Inflammatory macrophage treated with lipopolysaccharide for 1 hour (primary cell): ENCODE results near the gene RAB11A.
A peak's percentile ranks its signal among the peaks of the same experiment; 100 is the strongest.

Source experiments
- DNase-seq, 2 donors: peaks; one replicate each; pipeline ENCODE4 v3.0.0-alpha.2; 2020 to 2022

The RAB11A gene

DNA sequence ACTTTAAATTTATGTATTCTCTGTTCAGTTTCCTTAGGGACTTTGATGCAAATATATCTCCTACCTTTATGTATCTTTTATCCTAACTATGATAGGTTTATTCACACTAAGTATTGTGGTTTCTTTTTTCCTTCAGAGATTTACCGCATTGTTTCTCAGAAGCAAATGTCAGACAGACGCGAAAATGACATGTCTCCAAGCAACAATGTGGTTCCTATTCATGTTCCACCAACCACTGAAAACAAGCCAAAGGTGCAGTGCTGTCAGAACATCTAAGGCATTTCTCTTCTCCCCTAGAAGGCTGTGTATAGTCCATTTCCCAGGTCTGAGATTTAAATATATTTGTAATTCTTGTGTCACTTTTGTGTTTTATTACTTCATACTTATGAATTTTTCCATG, 18.3 kb downstream of the RAB11A start:
- no peak for DNase-seq

DNA sequence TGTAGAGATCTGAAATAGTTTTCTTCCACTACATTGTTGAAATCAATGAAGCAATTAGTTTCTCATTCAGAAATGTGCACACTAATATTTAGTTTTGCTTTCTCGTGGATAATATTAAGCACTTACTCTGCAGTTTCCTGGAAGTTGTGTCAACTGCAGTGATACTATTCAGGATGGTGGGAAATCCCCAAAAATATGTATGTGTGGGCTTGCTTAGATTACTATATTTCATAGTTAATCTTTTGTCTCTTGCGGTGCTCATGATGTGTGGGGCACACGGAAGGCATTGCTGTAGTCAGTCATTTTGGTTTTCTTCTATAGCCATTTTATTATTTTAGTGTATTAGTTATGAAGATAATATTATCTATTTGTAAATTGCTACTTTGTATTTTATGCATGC, 19.7 kb downstream of the RAB11A start:
- peak; percentile 31 to 49 for DNase-seq

DNA sequence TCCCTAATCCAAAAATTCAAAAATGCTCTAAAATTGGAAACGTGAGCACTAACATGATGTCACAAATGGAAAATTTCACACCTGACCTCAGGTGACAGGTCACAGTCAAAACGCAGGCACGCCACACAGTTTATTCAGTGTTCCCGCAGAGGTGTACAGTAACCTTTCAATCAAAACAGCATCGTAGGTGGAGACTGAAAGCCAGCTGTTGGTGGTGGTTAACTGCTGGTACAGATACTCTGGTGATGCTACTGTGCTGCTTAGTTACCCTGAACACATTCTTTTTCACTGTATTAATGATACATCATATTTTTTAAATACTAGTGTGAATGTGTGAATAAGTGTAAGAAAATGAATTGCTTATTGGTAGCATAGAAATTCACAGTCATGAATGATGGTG, 23.8 kb downstream of the RAB11A start:
- no peak for DNase-seq

DNA sequence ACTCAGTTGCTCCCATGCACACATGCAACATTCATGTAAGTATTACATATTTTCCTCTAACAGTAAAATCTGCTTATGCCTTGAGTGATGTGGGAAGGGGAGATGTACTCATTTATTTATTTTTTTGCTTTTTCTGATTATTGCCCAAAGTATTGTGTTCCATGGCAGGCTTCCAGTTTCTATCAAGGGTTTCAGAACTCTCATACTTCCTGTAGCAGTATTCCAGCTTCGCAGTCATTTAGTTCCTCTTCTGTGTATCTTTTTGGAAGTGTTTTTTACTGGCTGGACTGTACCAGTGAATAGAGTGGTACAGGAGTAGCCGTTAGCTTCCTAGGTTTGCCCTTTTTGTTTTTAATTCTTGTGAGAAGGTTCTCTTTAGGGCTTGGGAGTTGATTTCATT, 26.9 kb downstream of the RAB11A start:
- DNase-seq = no peak

DNA sequence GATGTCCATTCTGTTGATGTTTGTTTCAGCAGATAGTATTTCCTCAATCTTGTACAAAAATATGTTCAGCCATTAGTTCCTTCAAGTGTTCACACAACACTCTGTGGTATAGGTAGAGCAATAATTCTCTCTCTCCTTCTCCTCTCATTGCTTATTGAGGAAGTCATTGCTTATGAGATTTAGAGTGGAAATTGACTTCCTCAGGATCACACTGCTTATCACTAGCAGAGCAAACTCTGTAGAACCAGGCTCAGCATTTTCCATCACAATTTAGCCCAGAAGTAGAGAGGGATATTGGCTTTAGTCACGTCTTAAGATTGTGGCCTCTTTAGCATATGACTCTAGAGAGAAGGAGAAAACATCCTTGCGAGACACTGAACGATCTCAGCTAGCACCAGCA, 31.2 kb downstream of the RAB11A start:
- no peak for DNase-seq

DNA sequence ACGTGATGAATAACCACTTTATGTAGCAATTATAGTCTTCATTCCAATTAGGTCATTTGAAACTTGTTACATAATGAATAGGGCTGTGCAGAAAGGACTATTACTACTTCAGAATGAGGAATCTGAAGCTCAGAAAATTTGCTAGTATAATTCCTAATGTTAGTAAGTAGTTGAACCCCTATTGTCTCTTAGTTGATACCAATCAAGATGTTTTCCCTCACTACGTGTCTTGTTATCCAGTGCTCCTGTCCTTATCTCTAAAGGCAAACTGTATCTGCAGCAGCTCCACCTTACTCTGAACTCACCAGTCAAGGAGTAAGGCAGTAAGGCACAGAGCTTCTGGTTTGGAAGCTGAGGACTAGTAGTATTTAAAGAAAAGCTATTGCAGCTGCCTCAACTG, 32.0 kb downstream of the RAB11A start:
- peak in 1 of 2 donors; percentile 16 for DNase-seq

DNA sequence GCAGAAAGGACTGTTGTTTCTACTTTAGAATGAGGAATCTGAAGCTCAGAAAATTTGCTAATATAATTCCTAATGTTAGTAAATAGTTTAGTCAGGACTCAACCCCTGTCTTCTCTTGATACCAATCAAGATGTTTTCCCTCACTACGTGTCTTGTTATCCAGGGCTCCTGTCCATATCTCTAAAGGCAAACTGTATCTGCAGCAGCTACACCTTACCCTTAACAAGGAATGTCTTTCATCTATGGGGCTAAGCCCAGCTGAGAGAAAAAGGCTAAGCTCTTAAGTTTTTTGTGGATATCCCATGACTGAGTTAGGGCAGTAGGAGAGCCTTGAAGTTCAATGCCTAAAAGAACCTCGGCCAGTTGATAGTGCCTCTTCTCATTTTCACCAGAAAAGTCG, 32.5 kb downstream of the RAB11A start:
- no peak for DNase-seq

DNA sequence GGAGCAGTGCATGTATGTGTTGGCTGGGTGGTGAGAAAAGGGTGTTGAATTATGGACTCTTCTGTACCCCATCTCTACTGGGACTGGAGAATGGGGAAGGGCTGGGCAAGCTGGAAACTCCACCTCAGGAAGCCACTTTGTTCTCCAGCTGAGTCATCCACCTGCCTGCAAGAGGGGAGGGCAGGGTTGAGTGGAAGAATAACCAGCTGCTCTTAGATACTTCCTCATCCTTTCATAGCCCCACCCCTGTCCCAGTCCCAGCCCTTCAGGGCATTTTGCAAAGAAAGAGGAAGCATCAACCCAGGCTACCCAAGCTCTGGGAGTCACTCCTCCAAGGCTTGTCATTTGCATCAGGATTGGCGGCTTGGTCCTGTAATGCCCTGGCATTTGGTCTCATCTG, 33.1 kb downstream of the RAB11A start:
- DNase-seq = peak; percentile 93 to 95

DNA sequence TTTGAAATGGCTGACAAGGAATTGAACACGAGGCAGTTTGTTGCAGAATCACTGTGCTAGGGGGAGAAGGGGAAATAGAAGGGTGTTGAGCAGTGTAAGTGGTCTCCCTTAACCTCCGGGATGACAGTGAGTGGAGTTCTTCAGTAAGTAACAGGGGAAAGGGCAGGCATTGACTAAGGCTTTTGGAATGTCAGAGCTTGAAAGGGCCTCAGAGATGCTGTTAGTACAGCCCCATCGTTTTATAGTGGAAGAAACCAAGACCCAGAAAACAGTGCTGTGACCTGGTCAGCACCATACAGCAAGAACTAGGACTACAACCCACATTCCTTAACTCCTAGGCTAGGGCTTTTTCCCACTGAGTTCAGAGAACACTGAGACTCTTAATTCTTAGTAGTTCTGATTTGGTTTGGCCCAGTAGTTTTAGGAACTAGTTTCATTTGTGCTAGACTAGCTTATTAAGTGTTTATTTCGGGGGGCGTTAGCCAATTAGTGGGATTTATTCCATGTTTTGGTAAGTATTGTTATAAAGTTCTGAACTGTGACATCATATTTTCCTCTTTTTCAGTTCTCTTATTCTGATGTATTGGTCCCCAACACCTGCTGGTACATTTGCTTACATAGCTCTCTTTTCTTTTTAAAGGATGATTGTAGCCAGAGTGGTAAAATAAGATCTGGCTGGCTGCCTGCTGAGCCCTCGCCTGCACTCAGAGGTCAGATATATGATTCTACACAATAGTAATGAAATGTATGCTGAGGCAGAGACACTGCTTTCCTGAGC, 34.2 kb downstream of the RAB11A start:
- no peak for DNase-seq

DNA sequence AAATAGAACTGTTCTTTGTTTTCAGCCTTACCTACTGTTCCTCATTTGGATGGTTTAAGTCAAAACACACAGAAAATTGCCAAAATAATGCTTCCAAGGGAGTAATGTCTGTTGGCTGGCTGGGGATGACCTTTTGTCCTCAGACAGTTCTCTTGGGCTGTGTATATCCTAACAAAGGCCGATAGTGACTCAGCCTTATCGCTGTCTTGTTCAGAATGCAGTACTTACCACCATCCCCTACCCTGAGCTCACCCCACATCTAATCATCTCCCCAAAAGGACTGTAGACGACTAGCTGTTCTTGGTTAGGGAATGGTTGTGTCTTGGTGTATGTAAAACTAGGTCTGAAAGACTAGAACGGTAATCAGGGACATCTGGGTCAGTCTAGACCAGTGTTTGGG, 35.0 kb downstream of the RAB11A start:
- DNase-seq = no peak

DNA sequence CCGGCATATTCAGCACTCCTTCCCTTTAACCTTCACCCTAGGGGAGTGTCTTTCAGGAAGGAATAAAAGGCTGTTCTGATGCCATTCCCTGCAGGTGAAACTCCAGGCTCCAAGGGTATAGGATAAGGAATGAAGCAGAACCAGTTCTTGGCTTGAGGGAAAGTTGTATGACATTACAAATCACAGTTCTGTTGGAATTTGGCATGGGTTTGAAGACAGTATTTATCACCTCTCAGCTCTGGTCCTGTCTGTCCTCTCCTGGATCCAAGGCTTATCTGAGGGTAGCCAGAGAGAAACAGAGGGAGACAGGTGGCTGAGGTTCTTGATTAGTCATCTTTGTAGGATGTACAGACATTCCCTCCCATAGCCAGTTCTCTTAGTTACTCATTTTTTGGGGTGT, 37.1 kb downstream of the RAB11A start:
- DNase-seq = no peak

DNA sequence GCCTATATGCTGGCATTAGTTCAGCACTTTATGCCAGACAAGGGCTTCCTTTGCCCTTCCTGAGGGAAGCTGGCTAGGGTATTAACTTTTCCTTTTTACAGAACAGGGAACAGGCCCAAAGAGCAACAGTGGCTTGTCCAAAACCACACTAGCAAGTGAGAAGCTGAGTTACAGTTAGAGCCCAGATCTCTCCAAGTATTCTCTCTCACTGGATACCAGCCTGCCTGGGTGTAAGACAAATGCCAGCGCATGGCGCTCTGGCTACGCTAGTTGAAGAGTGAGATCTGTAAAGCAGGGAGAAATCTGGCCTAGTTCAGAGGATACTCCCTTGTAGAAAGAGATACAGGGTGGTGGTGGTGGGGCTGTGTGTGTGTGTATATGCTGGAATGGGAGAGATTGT, 38.4 kb downstream of the RAB11A start:
- DNase-seq = no peak

DNA sequence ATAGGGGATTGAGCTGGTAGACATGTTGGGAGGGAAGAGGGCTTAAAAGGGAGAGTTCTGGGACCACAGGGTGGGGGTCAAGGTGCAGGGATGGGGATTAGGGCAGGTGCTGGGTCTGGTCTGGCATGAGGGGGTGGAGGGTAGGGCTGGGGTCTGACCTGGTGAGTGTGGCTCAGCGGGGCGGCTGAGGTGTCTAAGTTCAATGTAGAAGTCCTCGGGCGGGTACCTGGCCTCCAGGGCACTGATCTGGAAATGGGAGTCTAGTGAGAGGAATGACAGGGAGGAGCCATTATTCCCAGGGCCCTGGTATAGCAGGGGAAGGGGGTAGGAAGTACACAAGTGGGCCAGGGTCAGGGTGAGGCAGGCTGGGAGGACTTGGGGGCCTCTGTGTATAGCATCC, 39.6 kb downstream of the RAB11A start:
- DNase-seq = no peak

DNA sequence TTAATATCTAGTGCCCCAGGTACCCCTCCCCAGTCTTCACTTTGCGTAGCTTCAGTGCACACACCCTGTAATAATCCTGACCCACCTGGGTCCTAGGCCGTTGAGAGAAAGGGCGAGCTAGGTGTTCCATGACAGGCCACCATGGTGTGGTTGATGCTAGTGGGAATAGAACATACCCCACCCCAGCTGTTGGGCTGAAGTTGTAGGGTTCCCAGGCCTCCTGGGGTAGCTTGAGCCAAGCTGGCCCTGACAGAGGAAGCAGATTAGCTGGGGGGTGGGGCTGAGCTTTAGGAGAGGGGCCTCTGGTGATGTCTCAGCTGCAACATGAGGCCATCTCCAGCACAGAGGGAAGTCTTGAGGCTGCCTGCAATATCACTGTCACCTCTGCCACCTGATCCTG, 40.5 kb downstream of the RAB11A start:
- no peak for DNase-seq

DNA sequence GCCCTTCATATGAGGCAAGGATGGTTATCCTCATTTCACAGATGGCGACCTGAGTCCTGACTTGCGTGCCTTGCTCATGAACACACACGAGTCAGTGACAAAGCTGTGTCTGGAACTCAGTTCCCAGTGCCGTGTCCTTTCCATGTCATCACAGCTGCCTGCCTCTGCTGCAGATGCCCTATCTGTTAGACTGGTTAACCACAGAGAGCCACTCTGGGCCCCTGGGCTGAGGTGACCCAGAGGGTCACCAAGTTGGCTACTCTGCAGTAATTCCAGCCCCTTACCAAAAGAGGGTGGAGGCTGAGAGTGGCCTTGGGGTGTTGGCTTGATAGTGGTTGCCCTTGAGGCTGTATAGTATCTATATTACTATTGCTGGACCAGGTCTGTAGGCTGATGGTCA, 41.0 kb downstream of the RAB11A start:
- DNase-seq = no peak

DNA sequence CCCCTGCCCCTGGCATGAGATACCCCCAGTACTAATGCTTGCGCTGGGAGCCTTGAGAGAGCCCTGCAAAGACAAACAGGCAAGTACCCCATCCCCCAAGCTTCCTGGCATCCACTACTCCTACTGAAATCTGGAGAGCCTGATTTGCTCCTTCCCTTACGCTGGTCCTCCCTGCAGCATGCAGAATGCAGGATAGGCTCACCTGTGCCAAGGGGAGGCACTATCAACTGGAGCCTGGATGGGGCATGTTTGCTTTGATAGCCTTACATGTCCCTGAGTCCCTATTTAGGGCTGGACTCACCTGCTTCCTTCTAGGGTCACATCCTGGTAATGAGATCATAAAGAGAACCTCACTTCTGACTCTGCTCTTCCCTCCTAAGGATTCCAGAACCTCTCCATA, 42.9 kb downstream of the RAB11A start:
- no peak for DNase-seq

DNA sequence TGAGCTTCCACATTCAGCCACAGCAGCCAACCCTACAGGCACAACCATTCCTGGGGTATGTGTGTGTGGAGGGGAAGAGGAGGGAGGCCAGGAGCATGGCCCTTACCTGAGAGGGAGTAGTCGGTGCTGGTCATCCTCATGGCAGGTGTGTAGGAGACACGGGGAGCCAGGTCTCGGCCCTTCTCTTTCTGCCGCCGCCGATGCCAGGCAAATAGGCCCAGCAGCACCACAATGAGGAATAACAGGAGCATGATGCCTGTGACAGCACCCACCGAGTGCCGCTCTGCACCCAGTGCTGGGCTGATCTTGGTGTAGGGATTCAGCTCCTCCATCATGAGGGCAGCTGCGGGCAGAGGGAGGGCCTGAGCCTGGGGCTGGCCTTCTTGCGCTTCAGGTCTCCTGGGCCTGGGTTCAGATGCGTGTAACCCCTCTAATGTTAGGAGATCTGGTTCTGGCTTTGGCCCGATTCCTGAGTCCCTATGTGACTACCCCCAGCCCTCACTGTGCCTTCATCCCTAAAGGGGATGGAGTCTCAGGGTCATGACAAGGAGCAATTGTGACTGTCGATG, 44.4 kb downstream of the RAB11A start:
- DNase-seq = no peak

DNA sequence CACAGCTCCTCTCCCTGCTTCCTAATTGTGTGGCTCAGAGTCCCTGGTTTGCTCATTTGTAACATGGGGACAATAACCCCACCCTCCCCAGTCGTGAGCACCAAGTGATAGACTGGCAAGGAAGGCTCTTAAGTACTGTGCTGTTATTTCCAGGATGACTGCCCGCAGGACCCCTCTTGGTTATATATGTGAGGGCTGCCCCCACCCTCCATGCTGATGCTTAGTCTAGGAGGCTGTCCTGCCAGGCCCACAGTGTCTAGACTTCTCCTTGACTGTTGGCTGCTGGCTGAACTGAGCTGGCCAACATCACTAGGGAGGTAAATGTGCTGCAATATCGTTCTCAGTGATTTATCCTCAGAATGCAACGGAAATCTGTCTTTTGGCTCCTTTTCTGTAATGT, 45.1 kb downstream of the RAB11A start:
- no peak for DNase-seq

DNA sequence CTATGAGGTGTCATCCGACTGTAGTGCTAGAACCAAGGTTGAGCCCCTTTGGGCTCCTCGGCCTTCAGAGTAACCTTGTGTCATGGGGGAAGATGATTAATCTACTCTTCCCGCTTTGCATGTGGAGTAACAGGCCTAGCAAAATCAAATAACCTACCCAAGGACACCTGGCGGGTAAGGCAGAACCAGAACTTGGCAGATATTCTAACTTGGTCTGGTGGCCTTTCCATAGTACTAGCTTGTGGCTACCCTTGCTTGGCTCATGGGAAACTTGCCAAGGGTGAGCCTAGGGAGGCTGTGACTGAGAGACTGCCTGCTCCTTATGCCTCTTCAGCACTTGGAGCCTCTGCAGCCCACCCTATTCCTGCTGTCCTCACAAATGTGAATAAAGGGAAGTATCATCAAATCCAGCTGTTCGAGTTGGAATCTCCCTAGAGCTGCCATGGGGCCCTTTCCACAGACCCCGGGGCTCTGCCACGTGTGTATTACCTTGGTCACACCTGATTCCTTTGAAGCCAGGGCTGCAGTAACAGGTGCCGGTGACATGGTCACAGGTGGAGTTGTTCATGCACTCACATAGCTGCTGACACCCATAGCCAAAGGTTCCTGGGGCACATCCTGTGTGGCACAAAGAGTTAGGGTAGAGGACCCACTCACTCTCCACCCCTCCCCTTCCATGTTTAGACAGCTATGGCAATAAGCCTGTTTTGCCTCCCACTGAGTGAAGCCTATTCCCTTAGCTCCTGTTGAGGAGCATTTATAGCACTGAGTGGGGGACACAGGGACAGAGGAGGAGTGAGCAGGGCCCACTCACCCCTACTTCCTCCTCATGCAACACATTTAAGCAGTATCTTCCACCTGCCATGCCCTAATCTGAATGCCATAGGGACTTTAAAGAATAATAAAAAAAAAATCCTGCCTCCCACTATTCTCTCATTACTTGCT, 46.0 kb downstream of the RAB11A start:
- DNase-seq = no peak

DNA sequence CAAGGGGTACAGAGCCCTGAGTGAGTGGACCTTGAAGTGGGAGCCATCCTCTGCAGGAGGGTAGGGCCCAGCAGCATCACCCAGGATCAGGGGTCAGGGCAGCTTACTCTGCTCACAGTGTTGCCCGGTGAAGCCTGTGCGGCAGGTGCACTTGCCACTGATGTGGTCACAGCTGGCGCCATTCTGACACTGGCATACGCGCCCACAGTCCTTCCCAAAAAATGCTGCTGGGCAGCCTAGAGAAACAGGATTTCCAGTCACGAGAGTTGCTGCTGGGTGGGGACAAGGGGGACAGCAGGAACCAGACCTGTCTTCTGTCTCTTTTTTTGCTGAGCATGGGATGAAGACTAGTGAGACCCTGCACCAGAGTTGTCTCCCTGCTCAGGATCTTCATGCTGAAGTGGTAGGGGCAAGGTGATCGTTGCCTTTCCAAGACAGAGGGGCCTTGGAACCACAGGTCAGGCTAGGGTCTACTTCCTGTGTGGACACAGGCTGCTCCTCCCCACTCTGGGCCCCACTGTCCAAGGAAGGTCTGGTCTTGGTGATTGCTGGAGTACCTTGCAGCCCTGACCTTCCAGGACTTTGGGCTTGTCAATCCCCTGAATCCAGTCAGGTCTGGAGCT, 46.9 kb downstream of the RAB11A start:
- no peak for DNase-seq

DNA sequence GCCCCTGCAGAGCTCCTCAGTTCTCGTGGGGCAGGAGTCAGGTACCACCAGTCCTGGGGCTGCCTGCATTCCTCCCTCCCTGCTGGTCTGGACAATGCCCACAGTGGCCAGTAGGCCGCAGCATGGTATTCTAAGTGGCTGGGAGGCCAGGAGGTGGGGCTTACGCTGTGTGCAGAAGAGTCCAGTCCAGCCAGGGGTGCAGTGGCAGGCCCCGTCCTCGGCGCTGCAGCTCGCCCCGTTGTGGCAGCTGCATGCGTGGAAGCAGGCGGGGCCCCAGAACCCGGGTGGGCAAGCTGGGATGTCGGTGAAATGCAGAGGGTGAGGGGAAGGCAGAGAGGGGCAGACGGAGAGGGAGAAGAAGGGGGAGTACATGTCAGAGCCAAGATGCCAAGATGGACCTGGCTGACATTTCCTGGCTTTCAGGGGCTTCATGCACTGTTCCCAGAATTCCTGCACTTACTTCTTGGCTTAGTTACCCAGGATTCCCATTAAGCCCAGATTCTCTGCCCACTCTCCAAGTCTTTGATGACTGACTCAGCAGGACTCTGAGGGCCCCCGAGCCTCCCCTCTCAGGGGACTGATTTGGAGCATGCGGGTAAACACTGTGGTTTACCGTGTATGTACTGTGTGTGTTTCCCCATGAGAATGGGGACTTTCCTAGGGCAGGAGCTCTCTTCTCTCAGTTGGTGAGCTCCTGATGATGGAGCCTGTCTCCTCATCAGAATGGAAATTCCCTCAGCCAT, 47.5 kb downstream of the RAB11A start:
- DNase-seq = peak; percentile 9 to 45

DNA sequence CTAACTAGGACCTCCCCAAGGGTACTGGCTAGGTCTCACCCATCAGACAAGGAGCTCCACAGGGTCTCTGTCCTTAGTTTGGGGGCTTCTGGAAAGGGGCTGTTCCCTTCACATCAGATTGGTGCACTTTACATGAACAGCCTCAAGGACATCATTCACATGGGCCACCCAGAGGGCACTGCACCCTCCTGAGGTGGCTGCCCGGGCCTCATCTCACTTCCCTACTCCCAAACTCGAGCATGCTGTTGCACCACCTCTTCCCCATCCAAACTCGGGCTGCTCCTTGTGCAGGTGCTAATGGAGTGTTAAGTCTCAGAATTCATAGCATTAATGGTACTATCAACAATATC, 48.1 kb downstream of the RAB11A start:
- DNase-seq = no peak

DNA sequence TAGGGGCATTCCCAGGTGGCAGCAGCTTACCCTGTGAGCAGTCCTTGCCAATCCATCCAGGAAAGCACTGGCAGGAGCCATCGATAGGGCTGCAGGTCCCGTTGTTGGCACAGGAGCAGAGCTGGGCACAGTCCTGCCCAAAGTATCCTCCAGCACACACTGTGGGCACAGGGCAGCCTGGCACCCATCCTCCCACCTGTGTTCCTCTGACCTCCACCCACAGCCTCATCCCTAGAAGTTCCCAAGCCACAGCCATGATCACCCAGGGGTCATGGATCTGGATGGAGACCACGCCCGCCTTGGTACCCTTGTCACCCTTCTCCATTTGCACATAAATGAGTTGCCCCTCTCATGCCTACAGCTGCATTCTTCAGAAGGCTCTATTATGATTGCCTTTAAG, 48.6 kb downstream of the RAB11A start:
- DNase-seq = no peak
